NCI-H1417 treated with DMSO at 0.1 percent for 48 hours (cell line): ENCODE results near the gene ENKUR.

ENCODE experiments used
- DNase-seq: peaks from one replicate; lab custom pipeline; 2025; lab: John Stamatoyannopoulos, UW

ENKUR gene

DNA sequence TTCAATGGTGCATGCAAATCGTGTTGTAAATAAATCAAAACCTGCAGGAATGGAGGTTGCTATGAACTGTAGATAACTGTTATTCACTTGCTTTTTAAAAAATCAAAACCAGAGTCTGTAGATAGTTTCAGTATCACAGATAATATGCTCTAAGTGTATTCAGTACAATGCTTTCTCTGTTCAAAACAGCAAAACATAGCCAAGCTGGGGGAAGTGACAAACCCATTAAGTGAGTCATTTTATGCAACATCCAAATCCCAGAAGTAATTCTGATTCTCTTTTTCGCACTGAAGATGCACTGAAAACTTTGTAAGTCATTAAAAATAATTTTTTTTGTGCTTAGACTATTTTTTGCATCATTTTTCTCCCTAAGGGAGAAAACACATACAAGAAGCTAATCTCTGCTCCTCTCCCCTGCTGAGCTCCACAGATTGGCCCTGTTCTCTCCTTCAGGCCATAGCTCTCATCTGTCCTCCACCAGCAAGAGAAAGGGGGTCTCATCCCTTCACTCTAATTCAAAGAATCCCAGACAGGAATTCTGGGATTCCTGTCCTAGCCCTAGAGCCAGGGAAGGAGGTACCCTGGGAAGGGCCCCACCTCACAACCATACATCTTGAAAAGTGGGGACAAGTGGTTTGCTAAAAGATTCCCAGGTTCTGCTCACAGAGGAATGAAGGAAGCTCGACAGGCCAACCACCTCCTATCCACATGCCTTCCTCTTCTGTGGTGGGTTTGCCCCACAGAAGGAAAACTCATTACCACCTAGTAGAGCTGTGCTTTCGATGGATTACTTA lies 68.5 kb downstream of the ENKUR start:
- DNase-seq = no peak

DNA sequence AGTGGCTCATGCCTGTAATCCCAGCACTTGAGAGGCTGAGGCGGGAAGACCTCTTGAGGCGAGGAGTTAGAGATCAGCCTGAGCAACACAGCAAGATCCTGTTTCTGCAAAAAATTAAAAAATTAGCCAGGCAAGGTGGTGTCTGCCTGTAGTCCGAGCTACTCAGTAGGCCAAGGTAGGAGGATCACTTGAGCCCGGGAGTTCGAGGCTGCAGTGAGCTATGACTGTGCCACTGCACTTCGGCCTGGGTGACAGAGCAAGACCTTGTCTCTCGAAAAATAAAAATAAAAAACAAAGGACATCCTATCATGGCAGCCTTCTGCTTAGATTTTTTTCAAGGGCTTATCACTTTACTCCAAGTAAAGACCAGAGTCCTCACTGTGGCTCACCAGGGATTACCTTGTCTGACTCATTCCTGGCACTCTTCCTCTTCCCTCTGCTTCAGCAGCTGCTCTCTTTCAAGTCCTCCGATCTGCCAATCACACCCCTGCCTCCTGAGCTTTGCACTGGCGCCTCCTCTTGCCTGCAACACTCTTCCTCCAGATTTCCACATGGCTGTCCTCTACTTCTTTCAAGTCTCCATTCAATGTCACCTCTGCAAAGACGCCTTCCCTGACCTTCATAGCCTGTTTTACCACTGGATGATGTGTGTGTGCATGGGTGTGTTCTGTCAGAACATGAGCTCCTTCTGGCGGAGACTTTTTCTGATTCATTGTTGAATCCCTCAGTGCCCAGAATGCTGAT lies 71.3 kb downstream of the ENKUR start:
- no peak for DNase-seq

DNA sequence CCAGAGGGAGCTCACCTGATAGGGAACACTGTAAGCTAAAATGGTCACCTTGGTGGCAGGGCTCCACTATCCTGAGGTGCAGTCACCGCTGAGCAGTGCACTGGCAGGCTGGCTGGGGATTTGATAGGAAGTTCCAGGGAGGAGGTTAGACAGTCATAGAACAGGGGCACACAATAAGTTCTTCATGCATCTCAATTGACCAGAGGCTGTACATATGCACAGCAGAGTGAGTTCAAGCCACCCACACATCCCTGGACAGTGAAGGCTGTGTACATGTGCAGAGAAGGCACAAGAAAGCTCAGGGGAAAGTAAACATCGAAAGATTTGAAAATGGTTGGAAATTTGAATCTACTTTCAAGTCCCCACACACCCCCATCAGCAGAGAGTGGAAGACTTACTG lies 77.4 kb downstream of the ENKUR start:
- no peak for DNase-seq

DNA sequence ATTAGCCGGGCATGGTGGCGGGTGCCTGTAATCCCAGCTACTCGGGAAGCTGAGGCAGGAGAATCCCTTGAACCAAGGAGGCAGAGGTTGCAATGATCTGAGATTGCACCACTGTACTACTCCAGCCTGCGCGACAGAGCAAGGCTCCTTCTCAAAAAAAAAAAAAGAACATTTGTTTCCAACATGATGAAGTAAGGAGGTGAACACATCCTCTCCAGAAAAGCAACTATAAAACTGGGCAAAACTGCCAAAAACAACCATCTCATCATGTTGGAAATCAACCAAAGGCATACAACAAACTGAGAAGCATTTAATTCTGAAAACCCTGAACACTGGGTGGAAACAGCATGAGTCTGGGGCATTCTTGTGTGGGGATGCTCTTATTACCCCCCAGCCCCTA lies 77.9 kb downstream of the ENKUR start:
- DNase-seq = no peak

DNA sequence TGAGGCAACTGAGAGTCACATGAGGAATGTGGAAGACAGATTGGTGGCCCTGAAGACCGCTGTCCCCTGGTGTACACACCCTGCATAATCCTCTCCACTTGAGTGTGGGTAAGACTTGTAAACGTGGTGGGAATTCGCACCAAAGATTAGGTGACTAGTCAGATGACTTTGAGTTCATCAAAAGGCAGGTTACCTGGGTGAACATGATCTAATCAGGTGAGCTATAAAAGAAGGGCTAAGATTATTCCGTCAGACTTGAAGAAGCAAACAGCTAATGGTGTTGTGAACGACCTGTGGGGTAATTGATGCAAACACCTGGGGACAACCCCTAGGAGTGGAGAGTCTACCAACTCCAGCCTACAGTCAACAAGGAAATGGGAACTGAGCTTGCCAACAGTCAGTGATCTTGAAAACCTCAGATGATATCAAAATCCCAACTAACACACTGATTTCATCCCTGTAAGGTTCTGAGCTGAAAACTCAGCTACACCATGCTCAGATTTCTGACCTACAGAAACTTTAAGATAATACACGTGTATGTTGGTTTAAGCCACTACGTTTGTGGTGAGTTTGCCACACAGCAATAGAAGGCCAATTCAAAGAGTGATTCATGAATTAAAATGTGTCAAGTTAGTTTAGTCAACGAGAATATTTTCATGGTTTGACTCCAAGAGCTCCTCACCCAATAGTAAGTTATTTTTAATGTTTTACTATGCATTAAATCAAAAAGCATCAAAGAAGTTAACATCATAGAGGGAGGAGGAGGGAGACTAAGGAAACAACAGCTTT lies 80.3 kb downstream of the ENKUR start:
- no peak for DNase-seq
